Measurements from ENCODE around the gene AIG1. TPM values are rescaled to one million over a fixed set of nuclear protein-coding genes. Genes with fewer than 3 reads are reported as not detected.
A peak's percentile ranks its signal among the peaks of the same experiment; 100 is the strongest.

AIG1 gene
- total RNA-seq, 1 experiment from 2014 or later, result 2.2 TPM

GRCh38 chr6:143059663-143060353 is 881 bp upstream of the AIG1 start:
- Histone ChIP-seq H3K4me1 (ENCODE audit: insufficient read depth, low read length, poor library complexity, severe bottlenecking) (no peaks in the 10 kb centered on the region), H3K27ac (ENCODE audit: low read depth, low read length, poor library complexity, severe bottlenecking) (no peak overlapping the region), H3K27me3 (replicated peaks; ENCODE audit: insufficient read depth, low read depth, low read length, poor library complexity) (no peaks in the 10 kb centered on the region), H3K36me3 (ENCODE audit: insufficient read depth, low read length, poor library complexity, severe bottlenecking) (no peaks in the 10 kb centered on the region), H3K9me3 (ENCODE audit: low read depth, low read length, poor library complexity, severe bottlenecking) (no peaks in the 10 kb centered on the region), H3K4me3 (ENCODE audit: low read depth, low read length, poor library complexity, severe bottlenecking) (peak overlapping the region; percentile 65)
- POLR2A ChIA-PET (ENCODE audit: low non-redundant PET), result no interaction called here
- DNase-seq (ENCODE audit: low spot score), result no peak
- intact Hi-C loops (cut with micrococcal nuclease; ENCODE audit: unreplicated experiment), result no loop called here
- CTCF ChIA-PET, result no interaction called here
- TF ChIP-seq EZH2 (IDR thresholded peaks at IDR 0.05; ENCODE audit: borderline replicate concordance, low read depth, low read length, poor library complexity, severe bottlenecking) (no peak), CTCF (conservative IDR thresholded peaks at IDR 0.05; ENCODE audit: low read depth, low read length) (no peak)
- BruUV-seq (replicated peaks), result no TSS peak

GRCh38 chr6:143060354-143060805 is 309 bp upstream of the AIG1 start:
- H3K27me3 ChIP-seq (replicated peaks; ENCODE audit: insufficient read depth, low read depth, low read length, poor library complexity), result no peaks in the 10 kb centered on the region
- H3K4me3 ChIP-seq (ENCODE audit: low read depth, low read length, poor library complexity, severe bottlenecking), result peak overlapping the region; percentile 65
- H3K27ac ChIP-seq (ENCODE audit: low read depth, low read length, poor library complexity, severe bottlenecking), result no peak overlapping the region
- TF ChIP-seq CTCF (conservative IDR thresholded peaks at IDR 0.05; ENCODE audit: low read depth, low read length) (no peak), EZH2 (IDR thresholded peaks at IDR 0.05; ENCODE audit: borderline replicate concordance, low read depth, low read length, poor library complexity, severe bottlenecking) (no peak)
- no peaks in the 10 kb centered on the region for H3K36me3 ChIP-seq (ENCODE audit: insufficient read depth, low read length, poor library complexity, severe bottlenecking)
- intact Hi-C loops (cut with micrococcal nuclease; ENCODE audit: unreplicated experiment), result no loop called here
- CTCF ChIA-PET, result no interaction called here
- no peaks in the 10 kb centered on the region for H3K4me1 ChIP-seq (ENCODE audit: insufficient read depth, low read length, poor library complexity, severe bottlenecking)
- POLR2A ChIA-PET (ENCODE audit: low non-redundant PET), result no interaction called here
- no TSS peak for BruUV-seq (replicated peaks)
- peak; percentile 56 for DNase-seq (ENCODE audit: low spot score)
- no peaks in the 10 kb centered on the region for H3K9me3 ChIP-seq (ENCODE audit: low read depth, low read length, poor library complexity, severe bottlenecking)

DNA sequence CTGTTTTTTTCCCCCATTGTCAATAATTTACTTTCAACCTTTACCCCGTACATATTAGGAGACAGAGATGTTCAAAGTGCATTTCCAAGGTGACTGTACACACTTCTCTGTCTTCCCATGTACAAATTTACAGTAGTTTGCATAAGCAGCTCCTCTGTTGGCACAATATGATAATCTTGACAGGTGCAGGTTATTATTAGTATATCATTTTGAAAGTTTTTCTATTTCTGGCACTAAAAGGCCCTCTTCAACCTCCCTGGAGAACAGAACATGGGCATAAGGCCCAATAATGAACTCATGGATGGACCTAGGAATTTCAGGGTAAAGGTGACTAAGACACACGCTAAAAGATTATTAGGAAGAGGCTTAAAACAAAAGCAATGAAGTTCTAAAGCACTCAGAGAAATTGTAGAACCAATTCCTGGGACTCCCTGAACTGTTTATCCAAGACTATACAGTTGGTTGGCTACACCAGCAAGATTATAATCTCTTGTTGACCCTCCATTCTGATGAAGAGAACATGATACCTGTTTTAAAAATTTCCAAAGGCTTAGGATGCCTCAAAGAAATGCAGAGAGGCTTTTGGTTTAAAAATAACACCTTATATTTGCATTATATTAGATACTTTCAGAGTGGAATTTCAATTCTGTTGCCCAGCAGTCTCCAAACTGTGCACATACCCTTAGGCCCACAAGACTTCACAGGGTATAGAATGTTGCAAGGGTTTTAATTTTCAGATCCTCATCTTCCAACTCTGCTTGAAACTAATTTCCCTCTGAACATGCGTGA is 1.1 kb downstream of the AIG1 start:
- no TSS peak for BruUV-seq (replicated peaks)
- no peak for TF ChIP-seq CTCF (conservative IDR thresholded peaks at IDR 0.05; ENCODE audit: low read depth, low read length)
- TF ChIP-seq EZH2 (IDR thresholded peaks at IDR 0.05; ENCODE audit: borderline replicate concordance, low read depth, low read length, poor library complexity, severe bottlenecking), result no peak
- Histone ChIP-seq H3K36me3 (ENCODE audit: insufficient read depth, low read length, poor library complexity, severe bottlenecking) (no peaks in the 10 kb centered on the region), H3K4me3 (ENCODE audit: low read depth, low read length, poor library complexity, severe bottlenecking) (no peak overlapping the region), H3K9me3 (ENCODE audit: low read depth, low read length, poor library complexity, severe bottlenecking) (no peaks in the 10 kb centered on the region), H3K27me3 (replicated peaks; ENCODE audit: insufficient read depth, low read depth, low read length, poor library complexity) (no peaks in the 10 kb centered on the region), H3K27ac (ENCODE audit: low read depth, low read length, poor library complexity, severe bottlenecking) (no peak overlapping the region), H3K4me1 (ENCODE audit: insufficient read depth, low read length, poor library complexity, severe bottlenecking) (no peaks in the 10 kb centered on the region)
- DNase-seq (ENCODE audit: low spot score), result no peak
- intact Hi-C loops (cut with micrococcal nuclease; ENCODE audit: unreplicated experiment), result no loop called here
- CTCF ChIA-PET, result no interaction called here
- POLR2A ChIA-PET (ENCODE audit: low non-redundant PET), result no interaction called here

Data from A673 (cell line).